OCI-LY7 (cell line): ENCODE measurements around the gene ATP6V0A4. TPM values are rescaled to one million over a fixed set of nuclear protein-coding genes. Genes with fewer than 3 reads are reported as not detected.

Experiments used
- BruUV-seq: library from RNA; stranded (reverse); fragments of 400-500 nt; replicated peaks from 2 replicates; lab custom pipeline; 2021; lab: Mats Ljungman, UMichigan
- CTCF ChIA-PET: fragments of 300-600 bp; sonication (Branson Sonifier 250); formaldehyde crosslinking; loops from one replicate; lab custom pipeline; 2022; ENCODE audit warnings: antibody characterized with exemption; ENCODE audit not compliant: unreplicated experiment; lab: Charles Lee
- POLR2A ChIA-PET: fragments of 300-600 bp; sonication (Branson Sonifier 250); formaldehyde crosslinking; loops from one replicate; lab custom pipeline; 2022; ENCODE audit warnings: antibody characterized with exemption; lab: Charles Lee
- DNase-seq: peaks from one replicate; pipeline ENCODE4 v3.0.0-alpha.2; 2015; ENCODE audit warnings: low spot score
- H2AFZ ChIP-seq: fragments of 200-600 bp; sonication (generic), shearing (Covaris generic); 2 replicates; pipeline ENCODE4 v1.6.1; 2014; ENCODE audit warnings: mild to moderate bottlenecking, antibody characterized with exemption, low read length, moderate library complexity
- H3K27ac ChIP-seq: fragments of 200-600 bp; sonication (generic); 2 replicates; pipeline ENCODE4 v1.5.1; 2014; ENCODE audit warnings: mixed run types, low read depth, mild to moderate bottlenecking, moderate library complexity, low read length, inconsistent platforms; ENCODE audit not compliant: poor library complexity, severe bottlenecking
- H3K36me3 ChIP-seq: fragments of 200-600 bp; sonication (generic); 2 replicates; pipeline ENCODE4 v1.6.1; 2014; ENCODE audit warnings: mild to moderate bottlenecking, antibody characterized with exemption, low read length, moderate library complexity, mixed read lengths; ENCODE audit not compliant: insufficient read depth
- H3K4me1 ChIP-seq: fragments of 200-600 bp; sonication (generic); 2 replicates; pipeline ENCODE4 v1.5.1; 2014; ENCODE audit warnings: mild to moderate bottlenecking, low read length; ENCODE audit not compliant: insufficient read depth, poor library complexity, severe bottlenecking
- H3K4me2 ChIP-seq: fragments of 200-600 bp; sonication (generic); 2 replicates; pipeline ENCODE4 v1.6.1; 2014; ENCODE audit warnings: mild to moderate bottlenecking, low read length
- H3K4me3 ChIP-seq: fragments of 200-600 bp; sonication (generic); 2 replicates; pipeline ENCODE4 v1.5.1; 2014; ENCODE audit warnings: mild to moderate bottlenecking, low read depth, low read length; ENCODE audit not compliant: poor library complexity, severe bottlenecking
- H3K79me2 ChIP-seq: fragments of 200-600 bp; sonication (generic); 2 replicates; pipeline ENCODE4 v1.6.1; 2016; ENCODE audit warnings: low read depth, mild to moderate bottlenecking, low read length, moderate library complexity, mixed read lengths; ENCODE audit not compliant: insufficient read depth
- H3K9me2 ChIP-seq: fragments of 200-600 bp; sonication (generic); 2 replicates; pipeline ENCODE4 v1.6.1; 2016; ENCODE audit warnings: mild to moderate bottlenecking, low read length, mixed read lengths; ENCODE audit not compliant: insufficient read depth
- H3K9me3 ChIP-seq: fragments of 200-600 bp; sonication (generic); 2 replicates; pipeline ENCODE4 v1.6.1; 2014; ENCODE audit warnings: mild to moderate bottlenecking, mixed run types, low read length, mixed read lengths
- H4K20me1 ChIP-seq: fragments of 200-600 bp; sonication (generic); 2 replicates; pipeline ENCODE4 v1.6.1; 2014; ENCODE audit warnings: mild to moderate bottlenecking, antibody characterized with exemption, low read length, moderate library complexity, mixed read lengths; ENCODE audit not compliant: insufficient read depth
- EZH2phosphoT487 ChIP-seq: fragments of 200-600 bp; sonication (generic); IDR thresholded peaks from 2 replicates; pipeline ENCODE4 v1.6.1; 2018; ENCODE audit warnings: low read depth, borderline replicate concordance, mild to moderate bottlenecking, mixed run types, antibody characterized with exemption, low read length, moderate library complexity, mixed read lengths
- intact Hi-C: fragments of 100-400 bp; cut with micrococcal nuclease; formaldehyde crosslinking; loops from one replicate; pipeline ENCODE4 v1.10.0; 2022; ENCODE audit not compliant: unreplicated experiment
- total RNA-seq, 2 experiments: library from RNA; depleted of rRNA in 1 of 2; stranded (reverse); fragments of >200 nt in 1 of 2; shearing (Covaris generic) in 1 of 2; gene quantifications; 2 replicates each; pipeline ENCODE4 v1.2.3, GENCODE V29; 2014 to 2022
- TF ChIP-seq, protein P1 (sequence below): fragments of 200-600 bp; sonication (generic); conservative IDR thresholded peaks from 2 replicates; pipeline ENCODE4 v1.5.1; 2014; ENCODE audit warnings: mild to moderate bottlenecking, antibody characterized with exemption, low read length, moderate library complexity, mixed read lengths

ATP6V0A4 gene
- total RNA-seq, 2 experiments from 2014 or later: not detected

DNA sequence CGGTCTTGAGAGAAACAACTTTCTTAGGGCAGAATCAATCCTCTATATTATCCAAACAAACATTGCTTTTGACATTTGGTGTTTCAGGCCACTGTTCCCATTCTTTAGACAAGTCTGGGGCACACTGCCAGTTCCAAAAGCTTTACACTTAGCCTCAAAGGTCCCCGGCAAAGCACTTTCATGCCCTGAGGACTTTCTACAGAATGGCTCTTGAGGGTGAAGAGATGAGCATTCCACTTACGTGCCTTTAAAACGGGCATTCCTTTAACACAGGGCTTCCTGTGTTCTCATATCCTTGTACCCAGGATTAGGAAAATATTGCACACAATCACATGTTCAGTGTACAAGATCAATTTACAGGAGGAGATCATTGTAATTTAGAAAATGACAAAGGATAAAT is 13.3 kb downstream of the ATP6V0A4 start:
- intact Hi-C loops: no loop called here
- no TSS peak for BruUV-seq
- CTCF ChIA-PET: no interaction called here
- H2AFZ ChIP-seq: no peak overlapping the region
- no peaks in the 10 kb centered on the region for H3K4me1 ChIP-seq
- no peak for TF ChIP-seq EZH2phosphoT487
- TF ChIP-seq, protein P1, sequence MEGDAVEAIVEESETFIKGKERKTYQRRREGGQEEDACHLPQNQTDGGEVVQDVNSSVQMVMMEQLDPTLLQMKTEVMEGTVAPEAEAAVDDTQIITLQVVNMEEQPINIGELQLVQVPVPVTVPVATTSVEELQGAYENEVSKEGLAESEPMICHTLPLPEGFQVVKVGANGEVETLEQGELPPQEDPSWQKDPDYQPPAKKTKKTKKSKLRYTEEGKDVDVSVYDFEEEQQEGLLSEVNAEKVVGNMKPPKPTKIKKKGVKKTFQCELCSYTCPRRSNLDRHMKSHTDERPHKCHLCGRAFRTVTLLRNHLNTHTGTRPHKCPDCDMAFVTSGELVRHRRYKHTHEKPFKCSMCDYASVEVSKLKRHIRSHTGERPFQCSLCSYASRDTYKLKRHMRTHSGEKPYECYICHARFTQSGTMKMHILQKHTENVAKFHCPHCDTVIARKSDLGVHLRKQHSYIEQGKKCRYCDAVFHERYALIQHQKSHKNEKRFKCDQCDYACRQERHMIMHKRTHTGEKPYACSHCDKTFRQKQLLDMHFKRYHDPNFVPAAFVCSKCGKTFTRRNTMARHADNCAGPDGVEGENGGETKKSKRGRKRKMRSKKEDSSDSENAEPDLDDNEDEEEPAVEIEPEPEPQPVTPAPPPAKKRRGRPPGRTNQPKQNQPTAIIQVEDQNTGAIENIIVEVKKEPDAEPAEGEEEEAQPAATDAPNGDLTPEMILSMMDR: no peak
- no peak overlapping the region for H3K4me2 ChIP-seq
- no peaks in the 10 kb centered on the region for H3K9me2 ChIP-seq
- no peaks in the 10 kb centered on the region for H4K20me1 ChIP-seq
- no peak for DNase-seq
- no peaks in the 10 kb centered on the region for H3K9me3 ChIP-seq
- H3K4me3 ChIP-seq: no peak overlapping the region
- H3K27ac ChIP-seq: no peak overlapping the region
- POLR2A ChIA-PET: no interaction called here
- no peaks in the 10 kb centered on the region for H3K36me3 ChIP-seq
- no peaks in the 10 kb centered on the region for H3K79me2 ChIP-seq

DNA sequence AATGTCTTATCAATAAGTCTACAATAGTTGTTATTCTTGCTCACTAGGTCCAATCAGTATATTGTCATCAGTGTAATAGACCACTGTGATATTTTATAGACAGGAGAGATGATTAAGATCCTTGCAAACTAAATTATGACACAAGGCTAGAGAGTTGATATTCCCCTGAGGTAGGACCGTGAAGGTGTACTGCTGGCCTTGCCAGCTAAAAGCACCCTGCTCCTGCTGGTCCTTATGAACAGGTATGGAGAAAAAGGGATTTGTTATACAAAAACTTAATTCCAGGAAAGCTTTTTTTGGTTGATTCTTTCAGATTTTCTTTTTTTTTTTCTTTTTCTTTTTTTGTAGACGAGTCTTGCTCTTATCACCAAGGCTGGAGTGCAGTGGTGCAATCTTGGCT is 17.0 kb downstream of the ATP6V0A4 start:
- no peak overlapping the region for H3K4me2 ChIP-seq
- CTCF ChIA-PET: interaction anchor here (0.6 kb wide), 1 partner anchor 1181 kb away, joined by 3 read pairs; no protein-coding TSS in a partner anchor
- TF ChIP-seq, protein P1: no peak
- TF ChIP-seq EZH2phosphoT487: no peak
- no peaks in the 10 kb centered on the region for H3K36me3 ChIP-seq
- intact Hi-C loops: no loop called here
- no peaks in the 10 kb centered on the region for H4K20me1 ChIP-seq
- no peak for DNase-seq
- H3K9me3 ChIP-seq: no peaks in the 10 kb centered on the region
- POLR2A ChIA-PET: interaction anchor here (0.7 kb wide), 1 partner anchor 14 kb away, joined by 3 read pairs; no protein-coding TSS in a partner anchor
- no peaks in the 10 kb centered on the region for H3K4me1 ChIP-seq
- H3K27ac ChIP-seq: no peak overlapping the region
- no peaks in the 10 kb centered on the region for H3K9me2 ChIP-seq
- H3K4me3 ChIP-seq: no peak overlapping the region
- H3K79me2 ChIP-seq: no peaks in the 10 kb centered on the region
- no TSS peak for BruUV-seq
- H2AFZ ChIP-seq: no peak overlapping the region

DNA sequence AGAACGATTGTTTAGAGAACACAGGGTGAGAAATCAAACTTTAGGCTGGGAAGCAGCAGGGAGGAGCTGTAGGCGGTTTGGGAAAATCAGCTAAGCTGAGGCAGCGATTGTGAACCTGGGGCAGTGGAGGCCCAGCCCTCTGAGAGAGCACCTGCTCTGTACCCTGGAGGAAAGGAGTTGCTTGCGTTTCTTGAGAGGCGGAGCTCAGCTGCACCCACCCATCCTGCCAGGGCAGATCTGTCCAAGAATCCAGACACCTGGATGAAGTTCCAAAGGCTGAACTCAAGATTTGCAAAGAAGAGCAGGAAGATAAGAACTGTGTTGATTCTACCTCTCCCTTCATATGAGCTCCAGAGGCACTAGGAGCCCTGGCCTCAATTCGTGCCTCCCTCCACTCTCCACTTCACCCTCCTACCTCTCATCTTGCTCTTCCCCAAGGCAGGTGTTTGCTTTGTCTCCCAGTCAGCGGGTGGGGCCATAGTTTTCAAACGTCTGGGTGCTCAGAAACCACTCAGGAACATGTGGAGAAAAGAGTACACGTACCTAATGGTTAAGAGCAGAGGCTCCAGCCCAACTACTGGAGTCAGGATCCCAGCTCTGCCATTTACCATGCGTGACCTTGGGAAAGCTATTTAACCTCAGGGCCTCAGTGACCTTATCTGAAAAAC is 21.7 kb downstream of the ATP6V0A4 start:
- intact Hi-C loops: no loop called here
- no peak overlapping the region for H2AFZ ChIP-seq
- BruUV-seq: no TSS peak
- H3K36me3 ChIP-seq: no peaks in the 10 kb centered on the region
- no peak overlapping the region for H3K4me3 ChIP-seq
- TF ChIP-seq, protein P1: no peak
- no peak for TF ChIP-seq EZH2phosphoT487
- H3K4me1 ChIP-seq: no peaks in the 10 kb centered on the region
- no peaks in the 10 kb centered on the region for H3K9me2 ChIP-seq
- H4K20me1 ChIP-seq: no peaks in the 10 kb centered on the region
- no peak for DNase-seq
- H3K79me2 ChIP-seq: no peaks in the 10 kb centered on the region
- ChIA-PET CTCF (no interaction called here), POLR2A (interaction anchor here (0.7 kb wide), 2 partner anchors 47 to 1799 kb away, joined by 3 to 6 read pairs; no protein-coding TSS in a partner anchor)
- no peaks in the 10 kb centered on the region for H3K9me3 ChIP-seq
- no peak overlapping the region for H3K4me2 ChIP-seq
- H3K27ac ChIP-seq: no peak overlapping the region
